Upper lobe of left lung (tissue), 6 donors: ENCODE data around the gene RTBDN. TPM values are rescaled to one million over a fixed set of nuclear protein-coding genes. Genes with fewer than 3 reads are reported as not detected.

Experiments
- ATAC-seq, 2 donors: fragments of 200-7000 bp; cut with Tn5 transposase; one replicate each; pipeline ENCODE4 v1.9.1; 2022; ENCODE audit warnings: mild to moderate bottlenecking in 2 of 2, moderate library complexity in 2 of 2; ENCODE audit not compliant: low FRiP score in 2 of 2
- DNase-seq, 2 donors: peaks; one replicate each; pipeline ENCODE4 v3.0.0-alpha.2; 2019 to 2020
- H3K27ac ChIP-seq, 4 donors: fragments of 200-600 bp; sonication (generic); one replicate each; pipeline ENCODE4 v1.5.1; 2016 to 2019
- H3K27me3 ChIP-seq, 4 donors: fragments of 200-600 bp; sonication (generic); one replicate each; pipeline ENCODE4 v1.5.1; 2017 to 2019
- H3K36me3 ChIP-seq, 4 donors: fragments of 200-600 bp; sonication (generic); one replicate each; pipeline ENCODE4 v1.5.1; 2016 to 2019
- H3K4me1 ChIP-seq, 4 donors: fragments of 200-600 bp; sonication (generic); one replicate each; pipeline ENCODE4 v1.5.1; 2018 to 2019
- H3K4me3 ChIP-seq, 4 donors: fragments of 200-600 bp; sonication (generic); one replicate each; pipeline ENCODE4 v1.5.1; 2017 to 2019; ENCODE audit warnings: mild to moderate bottlenecking in 2 of 4, moderate library complexity in 1 of 4
- H3K9me3 ChIP-seq, 4 donors: fragments of 200-600 bp; sonication (generic); one replicate each; pipeline ENCODE4 v1.5.1; 2018 to 2019
- EP300 ChIP-seq, 4 donors: sonication (generic); formaldehyde crosslinking; IDR thresholded peaks; one replicate each; pipeline ENCODE4 v1.5.1; 2017; ENCODE audit warnings: antibody characterized with exemption in 4 of 4, control low read depth in 2 of 4
- POLR2A ChIP-seq, 4 donors: fragments of 450-650 bp; IDR thresholded peaks; one replicate each; pipeline ENCODE4 v1.5.1; 2016 to 2017; ENCODE audit warnings: antibody characterized with exemption in 4 of 4, mild to moderate bottlenecking in 2 of 4
- POLR2AphosphoS5 ChIP-seq, 2 donors: sonication (generic); formaldehyde crosslinking; IDR thresholded peaks; one replicate each; pipeline ENCODE4 v1.5.1; 2017; ENCODE audit warnings: antibody characterized with exemption in 2 of 2
- WGBS, 2 donors: methylation state at CpG; one replicate each; pipeline ENCODE4 v1.1.5; 2017 to 2018; 5-methylcytosine and 5-hydroxymethylcytosine counted together
- total RNA-seq, 6 donors: library from RNA; depleted of rRNA in 4 of 6; stranded (reverse); fragments of >200 nt in 4 of 6; gene quantifications; one replicate each; pipeline versions ENCODE4 v1.1.0 to v1.2.1, GENCODE V29; 2016 to 2021
- TF ChIP-seq, protein P1 (sequence below), 6 experiments: fragments of 450-650 bp in 4 of 6; fragments of 200-600 bp in 2 of 6; sonication (generic) in 2 of 6; IDR thresholded peaks; one replicate each; pipeline ENCODE4 v1.5.1; 2016 to 2019; ENCODE audit warnings: antibody characterized with exemption in 6 of 6
- donor health status: DM: no; HTN: no; CAD: no; lungs with moderate emphysema.
- donor health status: DM: no; HTN: yes; CAD: no; lungs with severe emphysema.

The RTBDN gene
- total RNA-seq, 6 donors from 2014 or later: not detected

DNA sequence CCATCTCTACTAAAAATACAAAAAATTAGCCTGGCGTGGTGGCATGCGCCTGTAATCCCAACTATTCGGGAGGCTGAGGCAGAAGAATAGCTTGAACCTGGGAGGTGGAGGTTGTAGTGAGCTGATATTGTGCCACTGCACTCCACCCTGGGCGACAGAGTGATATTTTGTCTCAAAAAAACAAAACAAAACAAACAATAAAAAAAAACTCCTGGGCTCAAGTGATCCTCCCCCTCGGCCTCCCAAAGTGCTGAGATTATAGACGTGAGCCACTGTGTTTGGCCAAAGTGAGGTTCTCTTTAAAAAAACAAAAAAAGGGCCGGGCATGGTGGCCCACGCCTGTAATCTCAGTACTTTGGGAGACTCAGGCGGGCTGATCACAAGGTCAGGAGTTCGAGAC is 46.9 kb downstream of the RTBDN start:
- H3K36me3 ChIP-seq: peaks cover 0 to 4% (median 0%) of the 10 kb centered on the region in 4 donors
- no peak for DNase-seq
- no peak for ATAC-seq
- H3K4me1 ChIP-seq: peaks cover 68 to 79% (median 71%) of the 10 kb centered on the region in 4 donors
- no peaks in the 10 kb centered on the region for H3K27me3 ChIP-seq
- H3K27ac ChIP-seq: peak overlapping the region; percentile 96 to 100 (median 98)
- TF ChIP-seq POLR2A (IDR thresholded peaks at IDR 0.05) (no peak), POLR2AphosphoS5 (IDR thresholded peaks at IDR 0.05) (no peak), EP300 (IDR thresholded peaks at IDR 0.05) (no peak)
- TF ChIP-seq, protein P1, sequence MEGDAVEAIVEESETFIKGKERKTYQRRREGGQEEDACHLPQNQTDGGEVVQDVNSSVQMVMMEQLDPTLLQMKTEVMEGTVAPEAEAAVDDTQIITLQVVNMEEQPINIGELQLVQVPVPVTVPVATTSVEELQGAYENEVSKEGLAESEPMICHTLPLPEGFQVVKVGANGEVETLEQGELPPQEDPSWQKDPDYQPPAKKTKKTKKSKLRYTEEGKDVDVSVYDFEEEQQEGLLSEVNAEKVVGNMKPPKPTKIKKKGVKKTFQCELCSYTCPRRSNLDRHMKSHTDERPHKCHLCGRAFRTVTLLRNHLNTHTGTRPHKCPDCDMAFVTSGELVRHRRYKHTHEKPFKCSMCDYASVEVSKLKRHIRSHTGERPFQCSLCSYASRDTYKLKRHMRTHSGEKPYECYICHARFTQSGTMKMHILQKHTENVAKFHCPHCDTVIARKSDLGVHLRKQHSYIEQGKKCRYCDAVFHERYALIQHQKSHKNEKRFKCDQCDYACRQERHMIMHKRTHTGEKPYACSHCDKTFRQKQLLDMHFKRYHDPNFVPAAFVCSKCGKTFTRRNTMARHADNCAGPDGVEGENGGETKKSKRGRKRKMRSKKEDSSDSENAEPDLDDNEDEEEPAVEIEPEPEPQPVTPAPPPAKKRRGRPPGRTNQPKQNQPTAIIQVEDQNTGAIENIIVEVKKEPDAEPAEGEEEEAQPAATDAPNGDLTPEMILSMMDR (IDR thresholded peaks at IDR 0.05): no peak
- H3K4me3 ChIP-seq: no peak overlapping the region
- WGBS, 2 donors: 68 to 71% methylated on average over 10 of the region's 10 CpGs
- H3K9me3 ChIP-seq: no peaks in the 10 kb centered on the region

- Histone ChIP-seq H3K4me1 (peaks cover 68 to 84% (median 73%) of the 10 kb centered on the region in 4 donors), H3K27me3 (no peaks in the 10 kb centered on the region), H3K9me3 (no peaks in the 10 kb centered on the region), H3K27ac (peak overlapping the region; percentile 96 to 100 (median 98)), H3K36me3 (no peaks in the 10 kb centered on the region), H3K4me3 (no peak overlapping the region)
- no peak for ATAC-seq
- no peak for DNase-seq
- TF ChIP-seq POLR2A (IDR thresholded peaks at IDR 0.05): no peak
- no peak for TF ChIP-seq POLR2AphosphoS5 (IDR thresholded peaks at IDR 0.05)
- WGBS, 2 donors: 63 to 77% methylated on average over 3 of the region's 3 CpGs
These were observed 47.4 kb downstream of the RTBDN start for GRCh38 chr19:12786952-12787351.

DNA sequence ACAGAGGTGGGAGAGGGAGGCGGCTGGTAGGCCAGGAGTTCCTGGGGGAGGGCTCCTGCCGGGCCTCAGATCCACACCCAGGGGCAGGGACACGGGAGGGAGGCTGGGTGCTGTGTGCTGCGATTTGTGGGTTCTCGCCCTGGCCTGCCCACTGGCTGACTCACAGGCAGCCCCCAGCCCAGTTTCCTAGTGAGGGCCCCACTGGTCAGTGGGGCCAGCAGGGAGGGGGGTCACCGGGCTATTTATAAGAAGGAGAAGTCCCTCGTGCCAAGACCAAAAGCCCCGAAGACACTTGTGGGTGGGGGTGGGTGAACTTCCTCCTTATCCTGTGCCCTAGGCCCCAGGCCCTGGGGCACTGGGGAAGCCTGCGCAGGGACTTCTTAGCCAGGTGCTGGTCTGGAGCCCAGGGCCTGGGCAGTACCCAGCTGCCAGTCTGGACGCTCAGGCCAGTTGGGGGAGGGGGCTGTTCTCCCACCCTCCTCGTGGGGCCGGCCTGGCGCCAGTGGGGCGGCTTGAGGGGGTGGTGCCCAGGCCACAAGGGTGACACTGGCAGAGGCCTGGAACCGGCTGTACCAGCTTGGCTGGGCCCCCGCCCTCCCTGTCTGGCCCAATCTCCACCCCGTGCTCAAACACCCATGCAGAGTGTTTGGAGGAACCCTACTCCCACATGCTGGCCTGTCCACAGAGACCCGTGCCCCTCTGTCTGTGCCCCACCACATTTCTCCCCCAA is 48.1 kb downstream of the RTBDN start:
- no peaks in the 10 kb centered on the region for H3K36me3 ChIP-seq
- H3K27ac ChIP-seq: peak overlapping the region; percentile 96 to 100 (median 98)
- H3K9me3 ChIP-seq: no peaks in the 10 kb centered on the region
- H3K4me1 ChIP-seq: peaks cover 72 to 89% (median 79%) of the 10 kb centered on the region in 4 donors
- H3K27me3 ChIP-seq: no peaks in the 10 kb centered on the region
- 17 to 31% methylated on average over 7 to 12 of the region's 18 CpGs for WGBS, 2 donors
- DNase-seq: peak; percentile 93 to 94
- peak; percentile 39 to 75 for TF ChIP-seq POLR2AphosphoS5 (IDR thresholded peaks at IDR 0.05)
- TF ChIP-seq, protein P1 (IDR thresholded peaks at IDR 0.05): no peak
- peak in 2 of 4 donors; percentile 63 to 82 for TF ChIP-seq EP300 (IDR thresholded peaks at IDR 0.05)
- TF ChIP-seq POLR2A (IDR thresholded peaks at IDR 0.05): peak in 2 of 4 donors; percentile 34 to 82
- peak overlapping the region in 2 of 4 donors; percentile 2 to 46 for H3K4me3 ChIP-seq
- peak; percentile 2 to 64 for ATAC-seq

DNA sequence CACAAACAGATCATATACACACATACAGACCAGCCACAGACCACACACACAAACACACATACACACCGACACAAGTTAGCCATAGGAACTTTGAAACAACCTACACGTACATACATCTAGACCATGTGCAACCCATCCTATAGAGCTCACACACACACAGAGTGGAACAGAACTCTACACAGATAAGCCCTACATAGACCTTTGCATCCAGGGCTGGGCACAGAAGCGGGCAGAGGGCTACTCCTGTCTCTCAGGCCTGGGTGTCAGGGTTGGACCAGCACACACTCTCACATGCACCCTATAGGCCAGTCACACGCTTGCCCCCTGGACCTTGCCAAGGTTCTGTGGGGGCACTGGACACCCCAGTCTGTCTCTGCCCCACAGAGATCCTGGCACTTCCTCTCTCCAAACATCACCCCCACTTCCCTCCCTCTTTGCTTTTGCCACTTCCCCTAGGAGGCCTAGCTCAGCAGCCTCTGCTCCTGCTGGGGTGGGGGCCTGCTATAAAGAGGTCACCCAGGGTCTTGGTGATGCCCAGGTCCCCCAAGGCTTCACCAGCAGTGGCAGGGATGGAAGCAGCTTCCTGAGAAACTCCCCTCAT is 48.8 kb downstream of the RTBDN start:
- Histone ChIP-seq H3K4me3 (peak overlapping the region in 1 of 4 donors; percentile 46), H3K4me1 (peaks cover 72 to 83% (median 75%) of the 10 kb centered on the region in 4 donors), H3K9me3 (no peaks in the 10 kb centered on the region), H3K36me3 (no peaks in the 10 kb centered on the region), H3K27ac (peak overlapping the region; percentile 96 to 100 (median 98)), H3K27me3 (no peaks in the 10 kb centered on the region)
- WGBS, 2 donors: 50 to 59% methylated on average over 4 of the region's 4 CpGs
- peak in 1 of 2 donors; percentile 64 for DNase-seq
- TF ChIP-seq EP300 (IDR thresholded peaks at IDR 0.05) (no peak), POLR2A (IDR thresholded peaks at IDR 0.05) (peak in 1 of 4 donors; percentile 47), POLR2AphosphoS5 (IDR thresholded peaks at IDR 0.05) (peak; percentile 0 to 5)
- TF ChIP-seq, protein P1 (IDR thresholded peaks at IDR 0.05): no peak
- ATAC-seq: no peak

- Histone ChIP-seq H3K4me3 (peak overlapping the region in 1 of 4 donors; percentile 46), H3K4me1 (peaks cover 72 to 82% (median 75%) of the 10 kb centered on the region in 4 donors), H3K36me3 (no peaks in the 10 kb centered on the region), H3K9me3 (no peaks in the 10 kb centered on the region), H3K27ac (peak overlapping the region; percentile 96 to 100 (median 98)), H3K27me3 (no peaks in the 10 kb centered on the region)
- 43 to 47% methylated on average over 4 to 5 of the region's 5 CpGs for WGBS, 2 donors
- DNase-seq (no peak), ATAC-seq (no peak)
- TF ChIP-seq EP300 (IDR thresholded peaks at IDR 0.05) (no peak), POLR2A (IDR thresholded peaks at IDR 0.05) (no peak), POLR2AphosphoS5 (IDR thresholded peaks at IDR 0.05) (no peak)
- TF ChIP-seq, protein P1 (IDR thresholded peaks at IDR 0.05): no peak
These were observed 49.4 kb downstream of the RTBDN start for GRCh38 chr19:12784871-12785430.
